ENCODE measurements around the gene PGBD5.

Gene PGBD5

DNA sequence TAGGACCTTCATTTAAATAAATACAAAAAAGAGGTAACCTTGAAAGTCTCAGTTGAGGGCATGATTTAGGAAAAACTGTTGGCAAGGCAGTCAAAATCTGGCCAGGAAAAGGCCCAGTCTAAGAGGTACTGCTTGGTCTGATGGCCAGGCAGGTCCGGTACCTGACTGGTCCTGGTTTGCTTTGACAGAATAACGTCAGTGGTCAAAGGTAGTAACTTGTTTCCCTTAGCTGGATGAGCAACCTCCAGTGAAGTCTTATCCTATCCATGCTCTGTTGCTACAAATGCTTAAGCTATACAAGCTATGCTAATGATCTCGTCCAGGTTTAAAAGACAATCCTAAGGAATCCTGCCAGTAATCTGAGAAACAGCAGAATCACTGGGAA, 85.0 kb downstream of the PGBD5 start:
- no peak for TF ChIP-seq EZH2 (IDR thresholded peaks at IDR 0.05)
- H3K9ac ChIP-seq (ENCODE audit: insufficient read length) = no peak overlapping the region

DNA sequence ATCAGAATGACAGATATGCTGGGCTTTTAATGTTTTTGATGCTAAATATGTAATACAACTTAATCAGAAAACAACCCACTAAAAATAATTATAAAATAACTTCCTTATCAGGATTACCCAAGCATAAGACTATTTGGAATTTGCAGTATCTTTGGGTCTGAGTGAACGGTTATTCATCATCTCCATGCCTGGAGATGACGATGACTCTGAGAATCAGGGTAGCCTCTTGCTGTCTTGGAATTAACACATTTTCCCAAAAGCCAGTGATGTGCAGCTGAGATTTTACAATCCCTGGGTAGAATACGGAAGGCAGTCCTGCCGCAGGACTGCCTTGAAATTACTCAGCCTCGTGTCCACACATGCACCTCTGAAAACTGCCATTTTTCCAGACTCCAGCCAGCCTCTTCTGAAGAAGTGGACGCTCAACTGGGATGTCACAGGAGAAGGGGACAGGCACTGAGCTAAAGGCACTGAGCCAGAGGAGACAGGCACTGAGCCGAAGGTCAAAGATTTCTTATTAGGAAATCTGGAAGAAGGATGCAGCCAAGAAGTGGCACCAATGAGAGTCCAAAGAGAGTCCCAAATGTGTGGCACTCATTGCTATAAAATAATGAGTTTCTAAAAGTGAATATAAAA, 85.5 kb downstream of the PGBD5 start:
- no peak for DNase-seq (ENCODE audit: low read depth, low spot score)
- Histone ChIP-seq H3K9ac (ENCODE audit: insufficient read length) (no peak overlapping the region), H3K27ac (no peak overlapping the region), H3K9me3 (ENCODE audit: low read depth, low read length) (no peaks in the 10 kb centered on the region), H3K4me3 (no peak overlapping the region), H3K36me3 (ENCODE audit: insufficient read depth, low read length) (no peaks in the 10 kb centered on the region)
- TF ChIP-seq FOXP2 (optimal IDR thresholded peaks at IDR 0.05; ENCODE audit: control extremely low read depth, extremely low read length, insufficient read depth) (no peak), EZH2 (IDR thresholded peaks at IDR 0.05) (no peak), POLR2AphosphoS5 (IDR thresholded peaks at IDR 0.05; ENCODE audit: borderline replicate concordance, low read depth, low read length) (no peak)

More for the DNA sequence above, 85.0 kb downstream of the PGBD5 start:
- no peak overlapping the region for H3K4me3 ChIP-seq
- peak overlapping the region; percentile 39; the same call in 1 of the 2 replicates for H3K27ac ChIP-seq
- H3K9me3 ChIP-seq (ENCODE audit: low read depth, low read length) = no peaks in the 10 kb centered on the region
- DNase-seq (ENCODE audit: low read depth, low spot score) = no peak
- H3K36me3 ChIP-seq (ENCODE audit: insufficient read depth, low read length) = no peaks in the 10 kb centered on the region

DNA sequence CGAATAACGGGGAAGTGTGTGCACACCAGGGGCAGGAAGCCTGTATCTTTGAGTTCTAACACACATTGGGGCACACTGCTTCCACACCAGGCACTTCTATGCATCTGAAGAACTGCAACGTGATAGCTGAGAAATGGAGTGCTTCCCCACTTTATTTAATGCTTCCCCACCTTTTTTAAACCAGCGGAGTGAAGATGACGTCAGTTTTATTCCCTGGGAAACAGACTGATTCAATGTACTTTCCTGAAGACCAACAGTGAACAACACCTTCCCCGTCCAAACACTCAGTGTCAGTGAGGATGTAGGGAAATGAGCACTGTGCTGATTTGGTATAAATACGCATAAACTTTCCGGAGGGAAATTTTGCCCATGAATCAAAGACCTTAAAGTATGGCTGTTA, 87.1 kb downstream of the PGBD5 start:
- Histone ChIP-seq H3K9ac (ENCODE audit: insufficient read length) (no peak overlapping the region), H3K27ac (no peak overlapping the region), H3K9me3 (ENCODE audit: low read depth, low read length) (no peaks in the 10 kb centered on the region), H3K36me3 (ENCODE audit: insufficient read depth, low read length) (no peaks in the 10 kb centered on the region), H3K4me3 (no peak overlapping the region)
- no peak for TF ChIP-seq POLR2AphosphoS5 (IDR thresholded peaks at IDR 0.05; ENCODE audit: borderline replicate concordance, low read depth, low read length)
- TF ChIP-seq EZH2 (IDR thresholded peaks at IDR 0.05) = no peak
- no peak for TF ChIP-seq FOXP2 (optimal IDR thresholded peaks at IDR 0.05; ENCODE audit: control extremely low read depth, extremely low read length, insufficient read depth)
- no peak for DNase-seq (ENCODE audit: low read depth, low spot score)

DNA sequence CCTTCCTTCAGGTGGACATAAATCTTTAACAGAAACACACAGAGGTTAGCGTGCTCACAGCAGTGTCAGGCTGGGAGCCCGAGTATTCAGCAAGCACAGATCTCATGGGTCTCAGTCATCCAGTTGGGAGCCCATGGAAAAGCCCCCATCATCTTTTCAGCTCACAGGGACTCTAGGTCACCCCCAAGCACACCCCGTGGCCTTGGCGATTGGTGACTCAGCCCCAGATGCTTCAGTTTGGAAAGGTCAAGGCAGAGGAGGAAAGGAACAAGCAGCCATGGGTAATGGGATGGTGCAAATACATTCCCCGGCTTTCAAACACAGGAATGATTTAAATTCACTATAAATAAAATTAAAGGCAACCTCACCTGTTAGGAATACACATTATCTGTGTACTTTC, 88.9 kb downstream of the PGBD5 start:
- Histone ChIP-seq H3K9me3 (ENCODE audit: low read depth, low read length) (no peaks in the 10 kb centered on the region), H3K9ac (ENCODE audit: insufficient read length) (no peak overlapping the region), H3K4me3 (no peak overlapping the region), H3K27ac (no peak overlapping the region), H3K36me3 (ENCODE audit: insufficient read depth, low read length) (no peaks in the 10 kb centered on the region)
- TF ChIP-seq POLR2AphosphoS5 (IDR thresholded peaks at IDR 0.05; ENCODE audit: borderline replicate concordance, low read depth, low read length) = no peak
- no peak for TF ChIP-seq EZH2 (IDR thresholded peaks at IDR 0.05)
- no peak for TF ChIP-seq FOXP2 (optimal IDR thresholded peaks at IDR 0.05; ENCODE audit: control extremely low read depth, extremely low read length, insufficient read depth)
- DNase-seq (ENCODE audit: low read depth, low spot score) = no peak

DNA sequence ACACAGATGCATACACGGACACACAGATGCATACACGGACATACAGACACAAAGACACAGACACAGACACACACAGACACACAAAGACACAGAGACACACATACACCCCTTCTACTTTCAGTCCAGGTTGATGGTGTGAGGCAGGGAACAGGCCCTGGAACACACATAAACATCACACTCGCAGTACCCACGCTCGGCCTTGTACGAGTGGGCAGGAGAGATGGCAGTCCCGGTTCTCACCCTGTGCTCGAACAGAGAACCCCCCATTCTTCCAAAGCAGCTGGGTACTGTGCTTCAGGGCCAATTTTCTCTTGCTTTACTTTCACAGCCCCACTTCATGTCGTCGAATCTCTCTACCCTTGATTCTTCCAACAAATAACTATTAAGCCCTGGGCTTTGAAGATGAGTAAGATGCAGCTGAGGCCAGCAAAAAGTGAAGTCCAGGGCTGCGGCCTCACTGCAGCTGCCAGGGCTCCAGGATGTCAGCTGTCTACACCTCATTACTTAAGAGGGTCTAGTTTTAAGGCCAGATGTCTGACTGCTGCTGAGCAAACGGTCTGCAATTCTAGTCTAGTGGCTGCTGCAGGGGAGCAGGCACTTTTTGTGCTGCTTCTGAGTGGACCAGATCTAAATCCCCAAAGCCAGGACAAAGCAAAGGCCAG, 90.1 kb downstream of the PGBD5 start:
- Histone ChIP-seq H3K4me3 (no peak overlapping the region), H3K9me3 (ENCODE audit: low read depth, low read length) (no peaks in the 10 kb centered on the region), H3K9ac (ENCODE audit: insufficient read length) (no peak overlapping the region), H3K27ac (no peak overlapping the region), H3K36me3 (ENCODE audit: insufficient read depth, low read length) (no peaks in the 10 kb centered on the region)
- DNase-seq (ENCODE audit: low read depth, low spot score) = no peak
- TF ChIP-seq FOXP2 (optimal IDR thresholded peaks at IDR 0.05; ENCODE audit: control extremely low read depth, extremely low read length, insufficient read depth) (no peak), POLR2AphosphoS5 (IDR thresholded peaks at IDR 0.05; ENCODE audit: borderline replicate concordance, low read depth, low read length) (no peak), EZH2 (IDR thresholded peaks at IDR 0.05) (no peak)

DNA sequence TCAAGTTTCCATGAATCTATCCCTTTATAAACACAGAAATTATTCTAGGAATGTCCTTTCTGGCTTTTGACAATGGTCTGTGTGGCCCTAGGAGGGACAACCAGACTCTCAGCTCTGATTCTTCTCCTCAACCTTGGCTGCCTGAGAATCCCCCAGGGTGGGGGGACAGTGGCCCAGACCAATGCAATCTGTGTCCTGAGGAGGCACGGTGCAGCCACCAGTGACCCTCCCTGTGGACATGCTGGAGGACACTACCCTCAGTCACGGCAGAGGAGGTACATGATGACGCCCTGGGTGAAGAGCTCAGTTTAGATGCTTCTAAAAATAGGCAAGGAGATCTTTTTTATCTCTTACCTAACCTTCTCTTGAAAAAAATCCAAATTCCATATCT, 91.7 kb downstream of the PGBD5 start:
- TF ChIP-seq FOXP2 (optimal IDR thresholded peaks at IDR 0.05; ENCODE audit: control extremely low read depth, extremely low read length, insufficient read depth) = no peak
- no peak for TF ChIP-seq POLR2AphosphoS5 (IDR thresholded peaks at IDR 0.05; ENCODE audit: borderline replicate concordance, low read depth, low read length)
- TF ChIP-seq EZH2 (IDR thresholded peaks at IDR 0.05) = no peak
- H3K36me3 ChIP-seq (ENCODE audit: insufficient read depth, low read length) = no peaks in the 10 kb centered on the region
- H3K4me3 ChIP-seq = no peak overlapping the region
- no peaks in the 10 kb centered on the region for H3K9me3 ChIP-seq (ENCODE audit: low read depth, low read length)
- DNase-seq (ENCODE audit: low read depth, low spot score) = no peak
- H3K27ac ChIP-seq = no peak overlapping the region
- no peak overlapping the region for H3K9ac ChIP-seq (ENCODE audit: insufficient read length)

DNA sequence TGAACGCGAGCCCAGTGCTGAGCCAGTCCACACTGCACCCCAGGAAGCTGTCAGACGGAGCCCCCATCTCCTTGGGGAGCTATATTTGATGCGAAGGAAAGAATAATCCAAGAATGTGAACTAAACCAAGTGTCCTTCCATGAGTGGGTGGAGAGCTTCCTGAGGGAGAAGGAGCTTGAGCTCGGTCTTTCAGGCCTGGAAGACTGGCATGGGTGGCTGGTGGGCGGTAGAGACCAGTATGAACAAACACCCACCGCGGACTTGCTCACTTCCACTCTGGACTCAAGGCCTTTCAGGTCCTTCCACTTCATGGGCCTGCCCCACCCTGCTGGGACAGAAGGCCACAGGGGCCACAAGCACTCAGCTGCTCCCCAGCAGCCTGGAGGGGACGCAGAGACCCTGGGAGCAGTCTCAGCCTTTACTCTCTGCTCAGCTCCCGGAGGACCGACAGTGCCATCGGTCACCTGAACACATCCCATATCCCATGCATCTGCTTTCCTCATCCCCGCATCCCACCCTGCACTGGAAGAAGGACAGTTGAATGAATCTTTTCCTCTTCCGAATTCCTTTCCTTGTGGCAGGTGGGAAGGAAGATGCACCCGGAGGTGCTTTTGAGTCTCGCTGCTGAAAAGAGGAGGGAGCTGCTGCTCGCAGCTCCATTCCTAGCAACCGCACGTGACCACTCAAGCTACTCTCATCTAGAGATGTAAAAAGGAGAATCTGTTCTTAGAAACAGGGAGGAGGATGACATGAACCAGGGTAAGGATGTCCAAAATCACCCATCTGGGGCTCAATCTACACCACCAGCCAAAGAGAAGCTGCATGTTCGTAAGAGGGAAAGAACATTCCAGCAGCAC, 92.3 kb downstream of the PGBD5 start:
- no peak overlapping the region for H3K27ac ChIP-seq
- no peaks in the 10 kb centered on the region for H3K36me3 ChIP-seq (ENCODE audit: insufficient read depth, low read length)
- no peak for DNase-seq (ENCODE audit: low read depth, low spot score)
- H3K9ac ChIP-seq (ENCODE audit: insufficient read length) = no peak overlapping the region
- H3K4me3 ChIP-seq = no peak overlapping the region
- TF ChIP-seq EZH2 (IDR thresholded peaks at IDR 0.05) = no peak
- TF ChIP-seq FOXP2 (optimal IDR thresholded peaks at IDR 0.05; ENCODE audit: control extremely low read depth, extremely low read length, insufficient read depth) = no peak
- no peak for TF ChIP-seq POLR2AphosphoS5 (IDR thresholded peaks at IDR 0.05; ENCODE audit: borderline replicate concordance, low read depth, low read length)
- H3K9me3 ChIP-seq (ENCODE audit: low read depth, low read length) = no peaks in the 10 kb centered on the region

DNA sequence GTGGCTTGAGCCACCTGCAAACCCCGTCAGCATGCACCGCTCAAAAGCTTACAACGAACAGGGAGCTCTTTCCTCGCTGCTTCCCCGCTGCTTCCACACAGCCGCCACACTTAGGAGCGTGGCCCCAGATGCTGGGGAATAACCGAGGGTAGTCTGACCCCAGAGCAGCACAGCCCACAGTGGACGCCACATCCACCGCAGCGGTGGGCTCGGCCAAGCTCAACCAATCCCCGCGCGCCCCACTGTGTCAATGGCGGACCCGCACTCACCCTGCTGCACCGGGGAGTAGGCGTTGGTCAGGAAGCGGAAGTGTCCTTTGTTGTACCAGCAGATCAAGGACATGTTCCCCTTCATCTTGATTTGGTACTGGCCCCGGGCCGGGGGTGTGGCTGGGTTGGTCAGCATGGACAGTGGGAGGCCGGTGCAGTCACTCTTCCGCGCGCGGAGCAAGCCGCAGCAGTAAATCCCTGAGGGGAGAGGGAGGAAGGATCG, 93.5 kb downstream of the PGBD5 start:
- Histone ChIP-seq H3K9ac (ENCODE audit: insufficient read length) (no peak overlapping the region), H3K36me3 (ENCODE audit: insufficient read depth, low read length) (no peaks in the 10 kb centered on the region), H3K27ac (no peak overlapping the region), H3K9me3 (ENCODE audit: low read depth, low read length) (no peaks in the 10 kb centered on the region), H3K4me3 (no peak overlapping the region)
- DNase-seq (ENCODE audit: low read depth, low spot score) = no peak
- TF ChIP-seq EZH2 (IDR thresholded peaks at IDR 0.05) (no peak), FOXP2 (optimal IDR thresholded peaks at IDR 0.05; ENCODE audit: control extremely low read depth, extremely low read length, insufficient read depth) (no peak)
